Measurements from ENCODE around the gene EDEM2.

DNA sequence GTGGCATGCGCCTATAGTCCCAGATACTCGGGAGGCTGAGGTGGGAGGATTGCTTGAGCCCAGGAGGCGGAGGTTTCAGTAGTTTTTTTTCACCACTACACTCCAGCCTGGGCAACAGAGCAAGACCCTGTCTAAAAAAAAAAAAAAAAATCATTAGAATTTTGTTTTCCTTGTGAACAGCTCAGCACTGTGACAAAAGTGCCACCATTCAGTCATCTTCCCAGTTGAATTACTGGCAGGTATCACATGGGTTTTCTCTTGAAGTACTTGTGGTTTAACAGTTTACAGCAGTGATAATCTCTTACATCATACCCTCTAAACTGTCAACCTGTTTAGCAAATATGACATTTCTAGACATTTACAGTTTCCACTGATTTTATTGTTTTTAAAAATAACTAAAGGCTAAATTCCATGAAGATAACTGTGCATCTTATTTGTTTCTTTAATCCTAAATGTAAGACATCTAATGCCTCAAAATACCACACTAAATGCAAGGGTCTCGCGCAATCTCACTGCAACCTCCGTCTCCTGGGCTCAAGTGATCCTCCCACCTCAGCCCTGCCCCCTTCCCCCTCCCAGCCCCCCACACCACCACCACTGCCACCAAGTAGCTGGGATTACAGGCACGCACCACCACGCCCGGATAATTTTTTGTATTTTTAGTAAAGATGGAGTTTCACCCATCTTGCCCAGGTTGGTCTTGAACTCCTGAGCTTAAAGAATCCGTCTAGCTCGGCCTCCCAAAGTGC lies 61.5 kb downstream of the EDEM2 start:
- no peak for TF ChIP-seq POLR2AphosphoS5 (IDR thresholded peaks at IDR 0.05; ENCODE audit: low read depth, low read length)
- no peak for TF ChIP-seq POLR2A (IDR thresholded peaks at IDR 0.05; ENCODE audit: low read depth, low read length)
- no peak for TF ChIP-seq TAF1 (IDR thresholded peaks at IDR 0.05; ENCODE audit: borderline replicate concordance, low read depth, low read length)
